ENCODE results near the gene CTSZ. TPM values are rescaled to one million over a fixed set of nuclear protein-coding genes. Genes with fewer than 3 reads are reported as not detected.
A peak's percentile ranks its signal among the peaks of the same experiment; 100 is the strongest.

CTSZ gene
- total and polyA plus RNA-seq, 2 of the 8 experiments (the other 6 are each of a cell fraction or from before 2014, with no cell fraction given), result 32.8 to 34.0 TPM

GRCh38 chr20:59004763-59005522, 2.1 kb downstream of the CTSZ start:
- H4K20me1 ChIP-seq (replicated peaks in 1 of 2; ENCODE audit: control insufficient read depth in 1 of 2, insufficient read depth in 2 of 2, low read length in 2 of 2), result peaks cover 0 to 6% of the 10 kb centered on the region in 2 experiments
- no peak overlapping the region for H2AK5ac ChIP-seq (ENCODE audit: low read depth, low read length)
- H2AFZ ChIP-seq (ENCODE audit: low read length), result no peak overlapping the region
- H4K91ac ChIP-seq (replicated peaks; ENCODE audit: insufficient read length, low read length), result no peak overlapping the region
- no peak overlapping the region for H3K23ac ChIP-seq (ENCODE audit: insufficient read length)
- H3K36me3 ChIP-seq (ENCODE audit: control insufficient read depth in 2 of 4, insufficient read depth in 4 of 4, low read length in 3 of 4), result no peaks in the 10 kb centered on the region
- ChIA-PET CTCF (ENCODE audit: partially characterized antibody) (interaction anchor here (1.2 kb wide), 1 partner anchor 122 kb away, joined by 4 read pairs; no protein-coding TSS in a partner anchor), POLR2A (ENCODE audit: partially characterized antibody) (interaction anchor here (0.6 to 1.4 kb wide), 4 partner anchors 12 to 18 kb away, joined by 3 read pairs; no protein-coding TSS in a partner anchor)
- no peak overlapping the region for H2BK20ac ChIP-seq (ENCODE audit: low read length)
- peaks cover 2% of the 10 kb centered on the region; the same call in 1 of the 2 replicates for H3K23me2 ChIP-seq (ENCODE audit: low read depth, low read length)
- FAIRE-seq, result no peak
- H3K9ac ChIP-seq (replicated peaks in 1 of 4; ENCODE audit: extremely low read depth in 1 of 4, low read depth in 3 of 4, low read length in 3 of 4), result no peak overlapping the region
- H3K27ac ChIP-seq (ENCODE audit: low read depth, low read length), result no peak overlapping the region
- H3K56ac ChIP-seq (replicated peaks; ENCODE audit: insufficient read length, low read depth, low read length), result peak overlapping the region; percentile 26
- H3K4me1 ChIP-seq (replicated peaks in 1 of 4; ENCODE audit: control insufficient read depth in 3 of 4, insufficient read depth in 4 of 4, low read length in 3 of 4), result peaks cover 0 to 8% (median 5%) of the 10 kb centered on the region in 4 experiments; a peak in 3 of 7 replicates
- no peaks in the 10 kb centered on the region for H3K9me3 ChIP-seq (ENCODE audit: insufficient read depth in 2 of 2, low read depth in 1 of 2, low read length in 1 of 2)
- no peak overlapping the region for H2BK5ac ChIP-seq (ENCODE audit: low read depth, low read length)
- no peak overlapping the region for H3K4ac ChIP-seq (replicated peaks; ENCODE audit: insufficient read length, low read depth, low read length)
- peaks cover 0 to 12% (median 5%) of the 10 kb centered on the region in 4 experiments; a peak in 3 of 7 replicates for H3K27me3 ChIP-seq (replicated peaks in 1 of 4; ENCODE audit: control insufficient read depth in 3 of 4, extremely low read depth in 1 of 4, insufficient read depth in 3 of 4, low read length in 3 of 4)
- no peaks in the 10 kb centered on the region for H3K79me2 ChIP-seq (ENCODE audit: control insufficient read depth in 1 of 2, insufficient read depth in 2 of 2, low read length in 2 of 2)
- no peak overlapping the region for H3K4me3 ChIP-seq (ENCODE audit: extremely low read depth in 1 of 4, insufficient read depth in 2 of 4, low read depth in 3 of 4, low read length in 4 of 4)
- no peak overlapping the region for H2BK12ac ChIP-seq (ENCODE audit: low read depth, low read length)
- no peaks in the 10 kb centered on the region for H3K79me1 ChIP-seq (ENCODE audit: low read depth, low read length)
- no peak overlapping the region for H3K4me2 ChIP-seq (ENCODE audit: insufficient read depth in 1 of 2, low read depth in 2 of 2, low read length in 2 of 2)
- no peak for TF ChIP-seq TAF1 (IDR thresholded peaks at IDR 0.05; ENCODE audit: low read depth, low read length)
- TF ChIP-seq, protein P1, sequence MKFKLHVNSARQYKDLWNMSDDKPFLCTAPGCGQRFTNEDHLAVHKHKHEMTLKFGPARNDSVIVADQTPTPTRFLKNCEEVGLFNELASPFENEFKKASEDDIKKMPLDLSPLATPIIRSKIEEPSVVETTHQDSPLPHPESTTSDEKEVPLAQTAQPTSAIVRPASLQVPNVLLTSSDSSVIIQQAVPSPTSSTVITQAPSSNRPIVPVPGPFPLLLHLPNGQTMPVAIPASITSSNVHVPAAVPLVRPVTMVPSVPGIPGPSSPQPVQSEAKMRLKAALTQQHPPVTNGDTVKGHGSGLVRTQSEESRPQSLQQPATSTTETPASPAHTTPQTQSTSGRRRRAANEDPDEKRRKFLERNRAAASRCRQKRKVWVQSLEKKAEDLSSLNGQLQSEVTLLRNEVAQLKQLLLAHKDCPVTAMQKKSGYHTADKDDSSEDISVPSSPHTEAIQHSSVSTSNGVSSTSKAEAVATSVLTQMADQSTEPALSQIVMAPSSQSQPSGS (IDR thresholded peaks at IDR 0.05; ENCODE audit: low read length), result no peak
- TF ChIP-seq SIX5 (IDR thresholded peaks at IDR 0.05; ENCODE audit: low read depth, low read length), result no peak
- TF ChIP-seq JUN (IDR thresholded peaks at IDR 0.05; ENCODE audit: low read depth, low read length), result no peak
- no peak for TF ChIP-seq POU5F1 (IDR thresholded peaks at IDR 0.05; ENCODE audit: low read depth, low read length)
- TF ChIP-seq SP2 (IDR thresholded peaks at IDR 0.05; ENCODE audit: low read length), result no peak
- no peak for TF ChIP-seq ASH2L (IDR thresholded peaks at IDR 0.05; ENCODE audit: low read length)
- no peak for TF ChIP-seq TAF7 (optimal IDR thresholded peaks at IDR 0.05; ENCODE audit: borderline replicate concordance, low read depth, low read length)
- TF ChIP-seq RXRA (IDR thresholded peaks at IDR 0.05; ENCODE audit: insufficient read depth, low read depth, low read length), result no peak
- H3K18ac ChIP-seq (ENCODE audit: extremely low read depth, low read length), result no peak overlapping the region
- H4K8ac ChIP-seq (ENCODE audit: extremely low read depth, insufficient read depth, low read length), result no peak overlapping the region
- H2BK120ac ChIP-seq (replicated peaks; ENCODE audit: low read depth, low read length), result no peak overlapping the region
- DNase-seq (ENCODE audit: low read depth in 1 of 2, low spot score in 2 of 2), result no peak
- 0 out of 2 replicates have a peak overlapping the region, but pooled peaks have one; percentile 29 for H2BK15ac ChIP-seq (ENCODE audit: low read length)
- no peak overlapping the region for H4K5ac ChIP-seq (ENCODE audit: insufficient read length, low read depth, low read length)
- 85% methylated on average over 17 of the region's 17 CpGs; no CpG with 5 or more reads in 1 of the 2 experiments for WGBS, 2 experiments (ENCODE audit: extremely low coverage in 1 of 2, insufficient coverage in 1 of 2, insufficient read length in 1 of 2, insufficient replicate concordance in 2 of 2, low coverage in 1 of 2, low lambda C conversion rate in 2 of 2, missing lambda C conversion rate in 1 of 2)
- no peak overlapping the region for H3K14ac ChIP-seq (ENCODE audit: insufficient read length)

Measured in H1 (cell line).